COLO829 (cell line): ENCODE data around the gene TRIM66.

Source experiments
- DNase-seq: peaks from one replicate; pipeline ENCODE4 v3.0.0; 2012; ENCODE audit warnings: low spot score

TRIM66 gene

DNA sequence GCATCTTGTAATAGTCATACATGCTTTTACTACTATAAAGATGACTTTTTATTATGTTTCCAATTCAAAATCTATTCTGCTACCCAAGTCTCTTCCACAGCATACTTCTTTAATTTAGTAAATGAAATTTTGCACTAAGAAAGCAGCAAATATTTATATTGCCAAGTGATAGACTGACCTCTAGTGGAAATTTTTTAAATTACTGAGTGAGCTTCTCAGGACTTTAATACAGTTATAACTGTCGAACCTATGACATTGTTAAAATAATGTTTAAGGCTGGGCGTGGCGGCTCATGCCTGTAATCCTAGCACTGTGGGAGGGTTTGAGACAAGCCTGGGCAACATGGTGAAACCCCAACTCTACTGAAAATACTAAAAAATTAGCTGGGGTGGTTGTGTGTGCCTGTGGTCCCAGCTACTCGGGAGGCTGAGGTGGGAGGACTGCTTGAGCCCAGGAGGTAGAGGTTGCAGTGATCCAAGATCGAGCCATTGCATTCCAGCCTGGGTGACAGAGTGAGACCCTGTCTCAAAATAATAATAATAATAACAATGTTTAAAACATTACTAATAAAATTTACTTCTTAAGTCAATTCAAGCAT, 115.8 kb downstream of the TRIM66 start:
- DNase-seq, result peak; percentile 39

DNA sequence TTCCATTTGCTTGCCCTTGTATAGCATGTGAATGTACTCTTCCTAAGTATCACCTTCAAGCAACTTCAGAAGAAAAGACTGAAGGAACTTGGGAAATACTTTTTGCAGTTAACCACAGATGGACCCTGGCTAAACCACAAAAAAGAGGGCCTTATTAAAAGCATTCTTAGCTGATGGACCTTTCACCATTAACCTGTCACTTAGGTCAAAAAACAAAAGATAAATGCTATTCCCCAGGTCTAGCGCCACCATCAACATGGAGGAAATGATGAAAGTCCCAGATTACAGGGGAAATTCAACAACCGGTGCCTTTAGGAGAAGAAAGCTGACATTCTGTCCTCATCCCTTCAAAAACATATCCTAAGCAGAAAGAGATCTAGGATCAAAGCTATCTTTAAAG, 117.9 kb downstream of the TRIM66 start:
- DNase-seq, result no peak
